Umbilical cord (tissue), 2 donors: ENCODE results near the gene PEPD. TPM values are rescaled to one million over a fixed set of nuclear protein-coding genes. Genes with fewer than 3 reads are reported as not detected.

Experiments used
- DNase-seq: peaks from one replicate; pipeline ENCODE4 v3.0.0-alpha.2; 2015; ENCODE audit warnings: low spot score
- total RNA-seq: library from RNA; depleted of rRNA; stranded (reverse); fragments of >200 nt; gene quantifications from one replicate; pipeline ENCODE4 v1.2.3, GENCODE V29; 2014; ENCODE audit warnings: low replicate concordance; ENCODE audit not compliant: insufficient read depth

PEPD gene
- total RNA-seq, 1 donor from 2014 or later, result 32.3 TPM

GRCh38 chr19:33422369-33423180, 99.0 kb downstream of the PEPD start:
- DNase-seq, result no peak

GRCh38 chr19:33421368-33421767, 100.2 kb downstream of the PEPD start:
- no peak for DNase-seq

- no peak for DNase-seq
Observed at GRCh38 chr19:33420821-33421220, 100.8 kb downstream of the PEPD start.

- no peak for DNase-seq
Observed at GRCh38 chr19:33419788-33420130, 101.8 kb downstream of the PEPD start.

GRCh38 chr19:33418871-33419787, 102.5 kb downstream of the PEPD start:
- DNase-seq, result no peak

- no peak for DNase-seq
Observed at GRCh38 chr19:33418461-33418860, 103.1 kb downstream of the PEPD start.

GRCh38 chr19:33417751-33418150, 103.8 kb downstream of the PEPD start:
- DNase-seq, result no peak

- DNase-seq, result peak; percentile 50
Observed at GRCh38 chr19:33416307-33417215, 105.0 kb downstream of the PEPD start.

GRCh38 chr19:33414667-33415605, 106.7 kb downstream of the PEPD start:
- no peak for DNase-seq

- no peak for DNase-seq
Observed at GRCh38 chr19:33413868-33414666, 107.5 kb downstream of the PEPD start.

- no peak for DNase-seq
Observed at GRCh38 chr19:33413426-33413725, 108.2 kb downstream of the PEPD start.

- no peak for DNase-seq
Observed at GRCh38 chr19:33412601-33413425, 108.8 kb downstream of the PEPD start.

GRCh38 chr19:33411621-33412180, 109.9 kb downstream of the PEPD start:
- DNase-seq, result no peak

GRCh38 chr19:33410915-33411401, 110.6 kb downstream of the PEPD start:
- DNase-seq, result peak; percentile 37

GRCh38 chr19:33409906-33410685, 111.5 kb downstream of the PEPD start:
- no peak for DNase-seq

GRCh38 chr19:33408538-33409434, 112.8 kb downstream of the PEPD start:
- DNase-seq, result no peak

- no peak for DNase-seq
Observed at GRCh38 chr19:33408116-33408515, 113.5 kb downstream of the PEPD start.
